GM18498 (cell line): Measurements from ENCODE around the gene MISP3.

ENCODE experiments used
- ATAC-seq: cut with Tn5 transposase; IDR thresholded peaks from one replicate; pipeline ENCODE4 v1.9.1; 2021; ENCODE audit warnings: mild to moderate bottlenecking, moderate library complexity; ENCODE audit not compliant: unreplicated experiment

The MISP3 gene

GRCh38 chr19:14119146-14119545, 46.6 kb downstream of the MISP3 start:
- ATAC-seq, result no peak

GRCh38 chr19:14119644-14120496, 47.3 kb downstream of the MISP3 start:
- no peak for ATAC-seq

DNA sequence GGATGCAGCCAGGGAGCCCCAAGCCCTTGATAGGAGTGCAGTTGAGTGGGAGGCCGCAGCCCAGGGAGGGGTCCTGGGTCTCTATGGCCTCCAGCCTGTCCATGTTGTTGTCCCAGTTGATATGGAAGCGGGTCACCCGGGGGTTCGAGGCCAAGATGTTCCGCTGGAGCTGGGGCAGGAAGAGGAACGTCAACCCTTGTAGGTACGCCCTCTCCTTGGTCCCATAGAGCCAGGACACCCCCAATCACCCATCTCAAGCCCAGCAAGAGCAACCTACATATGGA, 47.9 kb downstream of the MISP3 start:
- ATAC-seq, result no peak

GRCh38 chr19:14122924-14123323, 50.3 kb downstream of the MISP3 start:
- ATAC-seq, result no peak
